ENCODE results near the gene FXR2.

DNA sequence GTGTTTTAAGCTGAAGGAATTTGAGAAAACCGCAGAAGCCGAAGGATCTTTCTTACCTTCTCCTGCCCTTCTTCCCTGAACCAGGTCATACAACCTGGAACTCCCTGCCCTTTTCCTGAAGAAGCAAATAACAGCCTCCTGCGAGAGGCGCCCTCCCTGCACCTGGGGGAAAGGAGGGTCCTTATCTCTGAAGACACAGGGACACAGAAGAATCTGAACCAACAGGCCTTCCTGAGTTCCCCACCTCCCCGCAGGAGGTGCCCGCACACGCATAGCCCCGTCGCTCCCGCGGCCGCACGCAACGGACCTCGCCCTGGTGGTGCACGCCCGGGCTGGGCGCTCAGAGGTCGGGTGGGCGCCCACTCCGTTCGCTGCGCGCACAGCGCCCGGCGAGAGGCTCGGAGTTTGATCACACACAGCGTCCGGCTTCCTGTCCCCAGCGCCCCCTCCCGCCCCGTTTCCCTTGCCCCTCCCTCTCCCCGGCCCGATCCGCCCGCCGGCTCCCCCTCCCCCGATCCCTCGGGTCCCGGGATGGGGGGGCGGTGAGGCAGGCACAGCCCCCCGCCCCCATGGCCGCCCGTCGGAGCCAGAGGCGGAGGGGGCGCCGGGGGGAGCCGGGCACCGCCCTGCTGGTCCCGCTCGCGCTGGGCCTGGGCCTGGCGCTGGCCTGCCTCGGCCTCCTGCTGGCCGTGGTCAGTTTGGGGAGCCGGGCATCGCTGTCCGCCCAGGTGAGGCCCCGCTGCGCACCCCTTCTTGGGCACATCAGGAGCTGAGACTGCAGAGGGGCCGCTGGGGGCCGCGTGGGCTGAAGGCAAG lies 65.9 kb downstream of the FXR2 start, which contains the start of gene TNFSF12:
- peak in 1 of 3 donors; percentile 41 for TF ChIP-seq POLR2A (IDR thresholded peaks at IDR 0.05)
- TF ChIP-seq, protein P1, sequence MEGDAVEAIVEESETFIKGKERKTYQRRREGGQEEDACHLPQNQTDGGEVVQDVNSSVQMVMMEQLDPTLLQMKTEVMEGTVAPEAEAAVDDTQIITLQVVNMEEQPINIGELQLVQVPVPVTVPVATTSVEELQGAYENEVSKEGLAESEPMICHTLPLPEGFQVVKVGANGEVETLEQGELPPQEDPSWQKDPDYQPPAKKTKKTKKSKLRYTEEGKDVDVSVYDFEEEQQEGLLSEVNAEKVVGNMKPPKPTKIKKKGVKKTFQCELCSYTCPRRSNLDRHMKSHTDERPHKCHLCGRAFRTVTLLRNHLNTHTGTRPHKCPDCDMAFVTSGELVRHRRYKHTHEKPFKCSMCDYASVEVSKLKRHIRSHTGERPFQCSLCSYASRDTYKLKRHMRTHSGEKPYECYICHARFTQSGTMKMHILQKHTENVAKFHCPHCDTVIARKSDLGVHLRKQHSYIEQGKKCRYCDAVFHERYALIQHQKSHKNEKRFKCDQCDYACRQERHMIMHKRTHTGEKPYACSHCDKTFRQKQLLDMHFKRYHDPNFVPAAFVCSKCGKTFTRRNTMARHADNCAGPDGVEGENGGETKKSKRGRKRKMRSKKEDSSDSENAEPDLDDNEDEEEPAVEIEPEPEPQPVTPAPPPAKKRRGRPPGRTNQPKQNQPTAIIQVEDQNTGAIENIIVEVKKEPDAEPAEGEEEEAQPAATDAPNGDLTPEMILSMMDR (IDR thresholded peaks at IDR 0.05 in 8 of 11, conservative IDR thresholded peaks at IDR 0.05 in 3 of 11): peak in 5 of 11 experiments; percentile 8 to 24 (median 18)
